GM21737 (cell line): ENCODE results near the gene MORC3.
"Not testable (repeated sequence)": the region's sequence is repeated elsewhere in the genome, so short reads cannot be mapped to it uniquely, and the experiment has no call there.

Experiments used
- ATAC-seq: cut with Tn5 transposase; IDR thresholded peaks from one replicate; pipeline ENCODE4 v1.9.1; 2021; ENCODE audit warnings: mild to moderate bottlenecking, moderate library complexity; ENCODE audit not compliant: unreplicated experiment

MORC3 gene

DNA sequence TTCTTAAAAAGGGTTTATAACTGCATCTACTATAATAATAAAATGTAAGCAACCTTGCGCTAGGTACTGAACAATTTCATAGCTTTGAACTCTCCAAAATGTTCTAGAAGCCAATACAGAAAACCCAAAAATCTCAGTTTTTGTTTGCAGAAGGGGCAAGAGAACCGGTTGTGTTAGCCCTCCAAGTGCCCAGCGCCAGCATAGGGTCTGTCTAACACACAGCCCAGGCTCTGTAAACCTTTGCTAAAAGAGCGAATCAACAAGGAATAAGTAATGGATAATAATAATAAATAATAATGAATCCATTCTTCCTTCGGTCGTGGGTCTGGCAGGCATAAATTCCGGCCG, 64.9 kb downstream of the MORC3 start:
- peak; percentile 14 for ATAC-seq

DNA sequence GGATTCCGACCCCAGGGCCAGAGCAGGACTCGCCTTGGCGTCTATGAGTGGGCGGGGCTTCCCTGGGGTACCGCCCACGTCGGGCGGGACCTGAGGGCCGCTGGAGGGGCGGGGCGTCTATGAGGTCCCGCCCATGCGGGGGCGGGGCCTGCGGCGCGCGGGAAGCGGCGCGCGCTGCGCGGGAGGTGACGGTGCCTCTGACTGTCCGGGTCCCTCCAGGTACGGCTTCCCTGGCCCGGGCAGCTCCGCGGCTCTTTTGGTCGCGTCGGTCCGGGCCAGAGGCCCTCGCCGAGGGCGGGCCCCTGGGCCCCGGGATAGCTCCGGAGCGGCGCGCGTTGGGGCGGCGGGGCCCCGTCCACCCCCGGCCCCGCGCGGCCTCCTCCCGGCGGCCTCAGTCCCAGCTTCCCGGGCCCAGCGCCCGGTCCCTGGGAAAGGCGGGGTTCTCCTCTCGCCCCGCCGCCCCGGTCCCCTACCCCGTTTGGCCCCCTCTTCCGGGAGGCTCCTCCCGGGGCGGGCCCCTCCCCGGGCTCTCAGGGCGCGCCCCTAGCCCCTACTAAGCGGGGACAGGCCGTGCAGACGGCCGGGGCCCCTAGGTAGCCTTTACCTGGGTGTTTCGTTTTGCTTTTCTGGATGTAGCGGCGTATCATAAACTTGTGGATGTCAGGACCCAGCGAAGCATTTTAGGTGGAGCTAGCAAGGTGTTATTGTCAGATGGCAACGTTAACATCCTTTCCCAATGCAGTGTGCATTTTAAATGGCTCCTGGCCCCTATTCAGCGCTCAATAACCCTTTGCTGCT, 65.4 kb downstream of the MORC3 start, which contains the start of gene CHAF1B:
Gene CHAF1B (plus strand): TSS at position 160 of the 798 bp plus-strand sequence. CDS start 745 bp downstream, outside the sequence.
- ATAC-seq: peak; percentile 91

- ATAC-seq: no peak
These were observed 66.1 kb downstream of the MORC3 start for GRCh38 chr21:36386031-36386642.

- no peak for ATAC-seq
These were observed 68.1 kb downstream of the MORC3 start for GRCh38 chr21:36388096-36388495.

- no peak for ATAC-seq
These were observed 68.8 kb downstream of the MORC3 start for GRCh38 chr21:36388835-36389234.

GRCh38 chr21:36391649-36392048, 71.7 kb downstream of the MORC3 start:
- not testable (repeated sequence) for ATAC-seq

- no peak for ATAC-seq
These were observed 75.5 kb downstream of the MORC3 start for GRCh38 chr21:36395353-36396111.

- ATAC-seq: no peak
These were observed 76.3 kb downstream of the MORC3 start for GRCh38 chr21:36396325-36396724.

DNA sequence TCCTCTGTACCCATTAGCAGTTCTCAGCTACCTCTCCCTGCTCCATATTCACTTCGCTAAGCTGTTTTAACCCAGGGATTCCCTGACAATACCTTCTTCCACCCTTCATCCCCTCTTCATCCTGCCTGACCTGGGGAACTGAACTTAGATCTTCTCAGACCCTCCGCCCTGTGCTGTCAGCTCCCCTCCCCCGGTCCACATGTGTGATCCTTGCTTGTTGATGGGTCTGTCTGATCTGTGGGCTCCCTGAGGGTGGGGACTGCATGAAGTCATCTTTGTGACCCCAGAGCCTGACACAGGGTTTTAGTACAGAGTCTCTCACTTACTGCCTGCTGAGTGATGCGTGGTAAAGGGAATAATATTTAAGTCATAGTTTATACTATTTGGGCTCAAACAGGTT, 77.0 kb downstream of the MORC3 start:
- no peak for ATAC-seq

DNA sequence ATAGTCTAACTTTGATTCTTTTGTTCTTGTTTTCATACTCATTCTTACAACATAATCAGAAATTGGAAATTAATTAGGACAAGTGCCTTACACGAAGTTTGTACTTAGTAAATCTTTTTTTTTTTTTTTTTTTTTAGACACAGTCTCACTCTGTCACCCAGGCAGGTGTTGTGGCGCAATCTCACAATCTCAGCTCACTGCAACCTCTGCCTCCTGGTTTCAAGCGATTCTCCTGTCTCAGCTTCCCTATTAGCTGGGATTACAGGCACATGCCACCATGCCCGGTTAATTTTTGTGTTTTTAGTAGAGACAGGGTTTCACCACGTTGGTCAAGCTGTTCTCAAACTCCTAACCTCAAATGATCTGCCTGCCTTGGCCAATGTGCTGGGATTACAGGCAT, 77.6 kb downstream of the MORC3 start:
- ATAC-seq: no peak

GRCh38 chr21:36399736-36400135, 79.7 kb downstream of the MORC3 start:
- ATAC-seq: not testable (repeated sequence)

- no peak for ATAC-seq
These were observed 80.7 kb downstream of the MORC3 start for GRCh38 chr21:36400719-36401118.

GRCh38 chr21:36402339-36402738, 82.3 kb downstream of the MORC3 start:
- no peak for ATAC-seq

GRCh38 chr21:36403713-36404112, 83.7 kb downstream of the MORC3 start:
- no peak for ATAC-seq

DNA sequence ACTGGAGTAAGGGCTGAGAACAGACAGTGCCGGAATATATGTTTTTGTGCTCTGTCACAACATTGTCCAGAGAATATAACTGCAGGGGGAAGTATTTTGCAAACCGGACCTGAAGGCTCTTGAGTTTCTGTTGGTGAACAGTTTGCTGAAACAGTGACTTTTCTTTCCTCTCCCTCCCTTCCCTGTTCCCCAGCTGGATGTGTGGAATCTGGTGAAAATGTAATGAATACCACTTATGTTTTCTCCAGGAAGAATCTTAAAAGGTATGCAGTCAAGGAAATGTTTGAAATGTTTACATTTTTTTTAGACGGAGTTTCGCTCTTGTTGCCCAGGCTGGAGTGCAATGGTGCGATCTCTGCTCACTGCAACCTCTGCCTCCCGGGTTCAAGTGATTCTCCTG, 88.6 kb downstream of the MORC3 start:
- ATAC-seq: no peak

GRCh38 chr21:36411301-36411700, 91.3 kb downstream of the MORC3 start:
- no peak for ATAC-seq

DNA sequence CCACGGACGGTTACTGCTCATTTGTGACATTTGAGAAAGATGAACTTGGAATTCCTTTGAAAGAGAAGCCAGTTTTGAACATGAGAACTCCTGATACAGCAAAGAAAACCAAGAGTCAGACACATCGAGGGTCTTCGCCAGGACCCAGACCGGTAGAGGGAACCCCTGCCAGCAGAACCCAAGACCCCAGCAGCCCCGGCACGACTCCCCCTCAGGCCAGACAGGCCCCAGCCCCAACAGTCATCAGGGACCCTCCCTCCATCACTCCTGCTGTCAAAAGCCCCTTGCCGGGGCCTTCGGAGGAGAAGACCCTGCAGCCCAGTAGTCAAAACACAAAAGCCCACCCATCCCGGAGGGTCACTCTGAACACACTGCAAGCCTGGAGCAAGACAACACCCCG, 92.9 kb downstream of the MORC3 start:
- ATAC-seq: no peak

DNA sequence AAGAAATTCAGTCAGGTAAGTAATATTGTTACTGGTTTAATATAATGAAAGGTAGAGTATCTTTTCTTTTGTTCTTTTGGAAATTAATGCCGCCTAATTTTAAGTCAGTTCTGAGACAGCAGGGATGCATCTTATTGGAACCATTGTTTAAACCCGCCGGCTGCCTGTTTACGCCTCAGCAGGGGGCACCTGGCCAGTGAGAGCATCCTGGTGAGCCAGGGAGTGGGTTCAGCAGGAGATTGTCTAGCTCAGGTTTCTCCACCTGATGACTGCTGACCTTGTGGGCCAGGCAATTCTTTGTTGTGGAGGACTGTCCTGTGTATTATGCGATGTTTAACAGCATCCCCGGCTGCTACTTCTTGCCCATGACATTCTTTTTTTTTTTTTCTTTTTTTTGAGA, 95.4 kb downstream of the MORC3 start:
- ATAC-seq: no peak

DNA sequence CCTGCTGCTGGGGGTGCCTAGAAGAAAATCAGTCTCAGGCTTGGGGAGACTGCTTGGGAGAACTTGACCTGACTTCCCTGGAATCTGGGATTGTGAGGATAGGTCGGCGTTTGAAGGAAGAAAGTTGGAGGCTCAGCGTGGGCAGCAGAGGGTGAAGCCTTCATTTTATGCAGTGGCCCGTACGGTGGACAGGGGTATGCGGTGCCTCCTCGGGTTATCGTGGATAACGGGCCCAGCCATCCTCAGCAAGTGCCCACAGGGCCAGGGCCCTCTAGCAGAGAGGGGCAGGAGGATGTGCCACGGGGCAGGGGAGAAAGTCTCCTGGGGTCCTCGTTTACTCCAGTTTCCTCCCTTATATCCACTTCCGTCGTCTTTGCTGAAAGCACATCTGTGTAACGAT, 99.2 kb downstream of the MORC3 start:
- no peak for ATAC-seq

DNA sequence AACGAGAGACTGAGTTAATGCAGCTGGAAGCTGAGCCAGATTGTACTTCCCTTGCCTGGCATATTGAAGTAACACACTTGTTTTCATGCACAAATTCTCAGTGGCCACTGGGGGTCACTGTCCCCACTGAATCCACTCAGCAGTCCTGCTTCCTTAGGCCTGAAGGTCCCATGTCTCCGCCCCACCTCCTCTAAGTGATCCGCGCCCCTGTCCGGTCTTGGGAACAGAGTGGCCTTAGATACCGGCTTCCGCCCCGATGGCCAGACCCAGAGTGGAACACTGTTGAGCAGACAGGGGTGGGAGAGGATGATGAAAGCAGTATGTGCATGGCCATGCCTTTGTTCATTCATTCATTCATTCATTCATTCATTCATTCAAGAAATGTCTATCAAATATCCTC, 100.0 kb downstream of the MORC3 start:
- no peak for ATAC-seq

- no peak for ATAC-seq
These were observed 100.8 kb downstream of the MORC3 start for GRCh38 chr21:36420571-36421339.
